Measurements from ENCODE around the gene GABPA.
"Not testable (repeated sequence)": the region's sequence is repeated elsewhere in the genome, so short reads cannot be mapped to it uniquely, and the experiment has no call there.

GABPA gene

GRCh38 chr21:25767921-25768320 lies 33.1 kb downstream of the GABPA start:
- no peak for DNase-seq (ENCODE audit: extremely low spot score)
- ChIA-PET CTCF (interaction anchor here (1.0 to 3.6 kb wide), 6 partner anchors 11 to 160 kb away, joined by 3 to 15 read pairs (median 4); no protein-coding TSS in a partner anchor), POLR2A (no interaction called here)
- TF ChIP-seq, protein P1, sequence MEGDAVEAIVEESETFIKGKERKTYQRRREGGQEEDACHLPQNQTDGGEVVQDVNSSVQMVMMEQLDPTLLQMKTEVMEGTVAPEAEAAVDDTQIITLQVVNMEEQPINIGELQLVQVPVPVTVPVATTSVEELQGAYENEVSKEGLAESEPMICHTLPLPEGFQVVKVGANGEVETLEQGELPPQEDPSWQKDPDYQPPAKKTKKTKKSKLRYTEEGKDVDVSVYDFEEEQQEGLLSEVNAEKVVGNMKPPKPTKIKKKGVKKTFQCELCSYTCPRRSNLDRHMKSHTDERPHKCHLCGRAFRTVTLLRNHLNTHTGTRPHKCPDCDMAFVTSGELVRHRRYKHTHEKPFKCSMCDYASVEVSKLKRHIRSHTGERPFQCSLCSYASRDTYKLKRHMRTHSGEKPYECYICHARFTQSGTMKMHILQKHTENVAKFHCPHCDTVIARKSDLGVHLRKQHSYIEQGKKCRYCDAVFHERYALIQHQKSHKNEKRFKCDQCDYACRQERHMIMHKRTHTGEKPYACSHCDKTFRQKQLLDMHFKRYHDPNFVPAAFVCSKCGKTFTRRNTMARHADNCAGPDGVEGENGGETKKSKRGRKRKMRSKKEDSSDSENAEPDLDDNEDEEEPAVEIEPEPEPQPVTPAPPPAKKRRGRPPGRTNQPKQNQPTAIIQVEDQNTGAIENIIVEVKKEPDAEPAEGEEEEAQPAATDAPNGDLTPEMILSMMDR (IDR thresholded peaks at IDR 0.05; ENCODE audit: control extremely low read depth, extremely low read depth, low read depth, missing control alignments) = no peak

- POLR2A ChIA-PET = no interaction called here
- CTCF ChIA-PET = interaction anchor here (0.9 to 1.2 kb wide), 2 partner anchors 10 to 33 kb away, joined by 3 read pairs; no protein-coding TSS in a partner anchor
These were observed 37.9 kb downstream of the GABPA start for GRCh38 chr21:25772686-25773085.

DNA sequence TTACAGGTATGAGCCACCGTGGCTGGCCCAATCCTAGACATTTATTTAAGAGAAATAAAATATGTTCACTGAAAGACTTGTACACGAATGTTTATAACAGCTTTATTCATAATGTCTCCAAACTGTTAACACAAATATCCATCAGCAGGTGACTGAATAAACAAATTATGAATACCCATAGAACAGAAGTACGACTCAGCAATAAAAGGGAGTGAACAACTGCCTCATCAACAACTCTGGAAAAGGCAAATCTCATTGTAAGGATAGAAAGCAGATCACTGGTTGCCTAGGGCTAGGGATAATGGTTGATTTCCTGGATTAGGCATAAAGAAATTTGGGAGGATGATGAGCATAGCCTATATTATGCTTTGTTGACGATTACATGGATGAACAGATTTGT lies 41.7 kb downstream of the GABPA start:
- no peak for DNase-seq (ENCODE audit: extremely low spot score)
- POLR2A ChIA-PET = no interaction called here
- TF ChIP-seq, protein P1 (IDR thresholded peaks at IDR 0.05; ENCODE audit: control extremely low read depth, extremely low read depth, low read depth, missing control alignments) = no peak
- CTCF ChIA-PET = interaction anchor here (4.3 kb wide), 1 partner anchor 24 kb away, joined by 26 read pairs; no protein-coding TSS in a partner anchor

More at GRCh38 chr21:25772686-25773085, 37.9 kb downstream of the GABPA start:
- no peak for DNase-seq (ENCODE audit: extremely low spot score)
- TF ChIP-seq, protein P1 (IDR thresholded peaks at IDR 0.05; ENCODE audit: control extremely low read depth, extremely low read depth, low read depth, missing control alignments) = no peak

- POLR2A ChIA-PET; DNase-seq (ENCODE audit: extremely low spot score): not testable (repeated sequence)
- CTCF ChIA-PET = interaction anchor here (0.7 to 4.3 kb wide), 3 partner anchors 10 to 171 kb away, joined by 3 to 26 read pairs (median 3); no protein-coding TSS in a partner anchor
These were observed 43.5 kb downstream of the GABPA start for GRCh38 chr21:25778126-25778875.

DNA sequence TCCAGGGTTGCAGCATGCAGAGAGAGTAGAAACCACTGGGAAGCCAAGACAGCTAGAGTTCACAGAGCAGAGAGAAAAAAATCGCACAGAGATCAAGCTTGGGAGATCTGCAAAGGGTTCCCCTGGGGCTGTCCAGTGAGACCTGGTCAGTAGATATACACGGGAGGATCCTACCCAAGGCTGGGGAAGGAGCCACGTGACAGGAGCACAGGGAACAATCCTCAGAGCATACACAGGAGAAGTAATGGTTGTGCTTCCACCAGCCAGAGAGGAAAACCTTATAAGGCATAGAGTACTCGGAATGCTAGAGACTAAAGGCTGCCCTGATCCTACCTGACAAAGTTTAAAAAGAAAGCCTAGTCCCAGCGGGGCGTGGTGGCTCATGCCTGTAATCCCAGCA lies 53.9 kb downstream of the GABPA start:
- CTCF ChIA-PET = interaction anchor here (4.2 kb wide), 1 partner anchor 12 kb away, joined by 27 read pairs; no protein-coding TSS in a partner anchor
- TF ChIP-seq, protein P1 (IDR thresholded peaks at IDR 0.05; ENCODE audit: control extremely low read depth, extremely low read depth, low read depth, missing control alignments) = no peak
- POLR2A ChIA-PET = no interaction called here
- DNase-seq (ENCODE audit: extremely low spot score) = no peak

DNA sequence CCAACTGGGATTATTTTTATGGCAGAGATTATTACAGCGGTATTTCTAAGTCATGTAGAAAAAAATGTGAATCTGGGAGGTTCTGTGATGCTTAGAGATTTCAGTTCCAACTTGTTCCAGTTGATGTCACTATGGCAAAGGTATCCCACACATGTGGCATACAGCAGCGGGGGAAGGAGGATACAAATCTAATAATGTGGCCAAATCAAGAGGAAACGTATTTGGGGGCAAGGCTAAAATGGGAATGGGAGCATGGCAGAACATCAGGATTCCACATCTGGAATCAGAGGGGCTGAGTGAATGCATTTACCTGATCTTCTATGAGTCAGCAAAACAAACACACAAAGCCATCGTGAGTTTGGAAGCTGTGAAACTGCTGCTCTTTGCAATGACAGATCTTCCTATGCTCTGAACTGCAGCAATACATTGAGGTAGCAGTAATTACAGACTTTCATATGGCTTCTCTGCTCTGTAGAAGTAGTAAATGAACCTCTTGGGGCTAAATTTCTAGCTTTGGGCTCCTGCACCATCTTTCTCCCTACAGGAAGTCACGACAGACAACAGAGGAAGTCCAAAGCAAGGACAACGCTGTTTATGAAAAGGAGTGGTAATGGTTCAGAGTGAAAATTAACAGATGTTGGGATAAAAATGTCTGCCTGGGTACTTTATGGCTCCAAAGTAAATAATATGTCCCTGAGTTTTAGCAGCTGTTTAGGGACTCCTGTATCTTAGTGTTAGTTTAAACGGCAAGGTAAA lies 55.5 kb downstream of the GABPA start:
- POLR2A ChIA-PET = no interaction called here
- DNase-seq (ENCODE audit: extremely low spot score) = peak; percentile 17
- CTCF ChIA-PET = interaction anchor here (1.2 to 2.7 kb wide), 3 partner anchors 10 to 16 kb away, joined by 3 to 27 read pairs (median 4); no protein-coding TSS in a partner anchor
- TF ChIP-seq, protein P1 (IDR thresholded peaks at IDR 0.05; ENCODE audit: control extremely low read depth, extremely low read depth, low read depth, missing control alignments) = peak; percentile 19
